Epidermal melanocyte (primary cell): ENCODE data around the gene SERINC5.
"Not testable (repeated sequence)": the region's sequence is repeated elsewhere in the genome, so short reads cannot be mapped to it uniquely, and the experiment has no call there.

ENCODE experiments used
- DNase-seq: peaks from one replicate; pipeline ENCODE4 v3.0.0; 2011; ENCODE audit warnings: low spot score; ENCODE audit not compliant: insufficient read length

The SERINC5 gene

GRCh38 chr5:80227979-80228596 is 27.8 kb downstream of the SERINC5 start:
- no peak for DNase-seq

DNA sequence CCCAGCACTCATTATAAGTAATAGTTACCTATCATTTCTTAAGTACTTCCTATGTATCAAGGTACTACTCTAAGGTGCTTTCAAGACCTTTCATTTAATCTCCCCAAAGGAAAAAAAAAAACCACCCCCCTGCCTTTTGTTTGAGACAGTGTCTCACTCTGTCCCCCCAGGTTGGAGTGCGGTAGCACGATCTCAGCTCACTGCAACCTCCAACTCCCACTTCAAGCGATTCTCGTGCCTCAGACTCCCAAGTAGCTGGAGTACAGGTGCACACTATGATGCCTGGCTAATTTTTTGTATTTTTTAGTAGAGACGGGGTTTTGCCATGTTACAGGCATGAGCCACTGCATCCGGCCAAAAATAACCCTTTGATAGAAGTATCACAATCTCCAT is 29.9 kb downstream of the SERINC5 start:
- DNase-seq: no peak

DNA sequence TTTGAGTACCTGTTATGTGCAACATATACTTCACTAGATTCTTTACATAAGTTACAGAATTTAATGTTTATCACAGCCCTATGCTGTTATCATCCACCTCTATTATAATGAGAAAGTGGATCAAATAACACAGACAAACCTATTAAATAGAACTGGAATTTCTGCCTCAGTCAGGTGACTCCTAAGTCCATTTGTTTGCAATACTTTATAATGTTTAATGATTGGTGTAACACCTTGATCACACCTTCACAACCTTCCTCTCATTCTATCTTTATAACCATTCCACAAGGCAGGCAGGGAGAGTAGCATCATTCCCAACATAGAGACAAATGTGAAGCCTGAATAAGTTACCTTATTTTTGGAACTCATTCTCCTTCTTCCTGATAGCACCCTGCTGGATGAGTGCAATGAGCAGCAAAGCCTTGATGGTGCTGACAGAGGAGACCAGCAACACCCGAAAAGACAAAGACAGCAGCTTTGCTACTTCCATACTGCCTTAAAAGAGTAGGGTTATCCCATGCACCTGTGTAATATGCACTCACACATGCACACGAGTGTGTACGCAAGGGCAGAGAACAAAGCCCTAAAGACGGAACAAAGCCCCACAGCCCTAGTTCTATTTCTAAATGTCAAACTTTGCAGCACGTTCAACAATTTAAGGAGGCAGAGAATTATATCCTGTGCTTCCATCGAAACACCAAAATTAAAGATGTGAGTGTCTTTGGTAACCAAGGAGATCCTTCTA is 30.5 kb downstream of the SERINC5 start:
- no peak for DNase-seq

DNA sequence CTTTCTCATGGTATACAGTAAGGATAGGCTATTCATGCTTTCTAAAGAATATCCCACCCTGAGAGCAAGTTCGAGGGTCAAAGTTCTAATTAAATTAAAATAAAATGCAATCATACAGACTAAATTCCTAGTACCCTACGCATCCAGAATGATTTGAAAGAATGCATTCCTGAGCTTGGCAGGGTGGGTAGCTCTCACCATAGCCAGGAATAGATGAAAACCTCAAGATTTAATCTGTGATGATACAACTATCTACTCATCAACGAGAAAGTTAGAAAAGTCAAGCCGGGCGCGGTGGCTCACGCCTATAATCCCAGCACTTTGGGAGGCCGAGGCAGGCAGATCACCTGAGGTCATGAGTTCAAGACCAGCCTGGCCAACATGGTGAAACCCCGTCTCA is 32.3 kb downstream of the SERINC5 start:
- DNase-seq: no peak

DNA sequence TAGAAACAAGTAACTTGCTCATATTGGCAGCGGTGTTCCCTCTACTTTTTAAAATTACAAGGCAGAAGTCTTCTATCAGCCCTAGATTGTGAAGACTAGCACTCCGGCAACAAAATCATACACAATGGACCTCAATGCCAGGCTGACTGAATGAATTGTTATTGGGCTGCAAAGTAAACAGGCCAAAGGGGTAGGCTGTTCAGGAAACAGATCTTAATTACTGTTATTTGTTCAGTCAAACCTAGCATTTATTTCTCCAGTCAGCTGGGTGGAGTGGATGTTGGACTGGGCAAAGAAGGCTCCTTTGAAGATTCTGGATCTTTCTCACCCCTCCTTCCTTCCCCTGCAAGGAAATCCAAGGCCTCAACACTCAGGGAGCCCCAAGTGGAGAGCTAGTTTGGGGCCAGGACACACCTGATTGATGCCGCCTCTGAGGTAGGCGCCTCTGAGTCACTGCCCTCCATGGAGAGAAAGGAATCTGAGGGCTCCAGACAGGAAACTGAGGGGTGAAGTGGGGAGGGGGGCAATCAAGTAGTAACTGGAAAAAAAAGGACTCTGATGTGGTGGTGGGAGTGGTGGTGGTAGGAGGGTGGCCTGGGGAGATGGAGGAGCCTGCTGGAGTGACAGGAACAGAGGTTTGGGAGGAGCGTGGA is 35.5 kb downstream of the SERINC5 start:
- DNase-seq: no peak

DNA sequence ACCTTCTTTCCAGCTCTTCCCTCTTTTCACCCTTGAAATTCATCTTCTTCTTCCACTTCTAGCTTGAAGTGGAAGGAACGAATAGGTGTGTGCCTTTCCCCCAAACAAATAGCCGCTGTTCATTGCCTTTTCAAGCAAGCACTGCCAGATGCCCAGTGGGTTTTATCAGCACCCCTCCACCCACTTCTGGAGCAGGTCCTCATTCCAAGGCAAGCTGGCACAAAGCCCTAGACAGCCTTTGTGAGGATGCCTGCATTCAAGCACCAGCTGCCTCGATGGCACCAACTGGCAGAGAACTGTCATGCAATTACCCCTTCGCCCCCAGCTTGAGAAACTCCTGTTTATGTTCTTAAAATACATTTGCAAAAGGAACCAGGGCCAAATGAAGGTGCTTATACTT is 36.5 kb downstream of the SERINC5 start:
- DNase-seq: no peak

DNA sequence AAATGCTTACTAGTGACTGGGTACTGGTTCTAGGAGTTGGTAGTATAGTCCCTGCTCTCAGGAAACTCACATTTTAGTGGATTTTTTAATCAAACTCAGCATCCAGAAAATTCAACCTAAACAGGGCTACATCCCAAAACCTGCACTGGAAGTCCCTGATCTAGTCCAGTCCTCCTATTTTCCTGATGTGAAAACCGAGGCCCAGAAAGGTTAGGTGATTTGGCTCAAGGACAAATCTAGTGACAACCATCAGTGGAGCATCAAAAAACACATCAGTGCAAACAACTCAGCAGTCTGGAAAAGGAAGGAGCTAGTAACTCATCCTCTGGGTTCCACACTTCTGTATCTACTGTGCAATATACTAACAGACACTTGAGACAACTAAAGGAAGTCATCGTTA is 38.2 kb downstream of the SERINC5 start:
- no peak for DNase-seq

DNA sequence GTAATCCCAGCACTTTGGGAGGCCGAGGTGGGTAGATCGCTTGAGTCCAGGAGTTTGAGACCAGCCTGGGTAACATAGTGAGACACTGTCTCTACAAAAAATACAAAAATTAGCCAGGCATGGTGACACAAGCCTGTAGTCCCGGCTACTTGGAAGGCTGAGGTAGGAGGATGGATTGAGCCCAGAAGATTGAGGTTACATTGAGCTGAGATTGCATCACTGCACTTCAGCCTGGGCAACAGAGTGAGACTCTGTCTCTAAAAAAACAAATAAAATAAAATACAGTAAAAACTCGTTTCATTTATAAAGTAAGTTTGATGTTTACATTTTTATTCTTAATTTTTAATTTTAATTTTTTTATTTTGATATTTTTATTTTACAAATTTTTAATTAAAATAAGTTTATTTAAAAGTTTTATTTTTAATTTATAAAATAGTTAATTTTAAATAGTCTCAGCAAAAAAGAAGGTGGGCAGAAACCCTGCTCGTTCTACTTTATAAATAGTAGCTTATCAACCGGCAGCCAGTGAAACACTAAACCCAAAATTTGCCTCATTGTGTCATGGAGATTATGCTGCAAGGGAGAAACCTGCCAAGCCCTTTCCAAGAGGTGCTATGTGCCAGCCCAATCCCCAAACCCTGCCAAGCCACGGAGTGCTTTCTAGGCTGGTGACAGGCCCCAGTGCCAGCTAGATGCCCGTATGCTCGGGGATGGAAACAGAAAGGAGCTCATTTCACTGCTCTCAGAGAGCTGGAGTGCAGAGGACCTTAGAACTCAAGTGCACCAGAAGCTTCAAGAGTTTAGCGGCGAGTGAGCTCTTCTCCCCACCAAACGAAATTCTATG is 38.9 kb downstream of the SERINC5 start:
- no peak for DNase-seq

DNA sequence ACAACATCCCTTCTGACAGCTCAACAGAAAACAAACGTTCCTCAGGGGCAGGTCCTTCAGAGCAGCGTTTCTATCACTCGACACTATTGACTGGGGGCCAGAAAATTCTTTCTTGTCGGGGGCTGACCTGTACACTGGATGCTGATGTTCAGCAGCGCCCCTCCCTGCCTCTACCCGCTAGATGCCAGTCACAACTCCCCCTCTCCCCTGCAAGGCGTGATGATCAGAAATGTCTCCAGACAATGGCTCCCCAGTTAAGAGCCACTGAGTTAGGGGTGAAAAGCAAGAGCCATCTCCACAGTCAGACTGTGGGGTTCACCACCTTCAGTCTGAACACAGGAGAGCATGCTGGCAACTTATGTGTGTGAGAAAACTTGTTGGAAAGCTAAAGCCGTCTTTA is 39.8 kb downstream of the SERINC5 start:
- no peak for DNase-seq

DNA sequence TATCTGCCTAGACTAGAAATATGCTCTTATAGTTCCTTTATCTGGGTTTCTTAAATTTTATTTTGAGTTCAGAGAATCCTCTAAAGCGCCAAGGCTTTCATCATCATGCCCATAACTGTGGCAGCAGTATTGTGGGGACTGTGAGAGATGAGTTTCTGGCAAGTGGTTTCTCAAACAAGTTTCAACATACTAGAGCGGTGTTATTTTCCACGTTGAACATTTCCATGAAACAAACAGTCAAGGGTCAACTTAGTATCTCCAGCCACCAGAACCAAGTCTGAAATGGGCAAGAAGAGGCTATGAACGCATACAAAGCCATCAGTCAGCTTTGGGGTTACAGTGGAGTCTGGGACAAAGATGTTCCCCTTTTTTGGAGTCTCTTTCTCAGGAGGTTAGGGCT is 40.3 kb downstream of the SERINC5 start:
- DNase-seq: no peak

- no peak for DNase-seq
Measured at GRCh38 chr5:80213466-80213865, 42.4 kb downstream of the SERINC5 start.

DNA sequence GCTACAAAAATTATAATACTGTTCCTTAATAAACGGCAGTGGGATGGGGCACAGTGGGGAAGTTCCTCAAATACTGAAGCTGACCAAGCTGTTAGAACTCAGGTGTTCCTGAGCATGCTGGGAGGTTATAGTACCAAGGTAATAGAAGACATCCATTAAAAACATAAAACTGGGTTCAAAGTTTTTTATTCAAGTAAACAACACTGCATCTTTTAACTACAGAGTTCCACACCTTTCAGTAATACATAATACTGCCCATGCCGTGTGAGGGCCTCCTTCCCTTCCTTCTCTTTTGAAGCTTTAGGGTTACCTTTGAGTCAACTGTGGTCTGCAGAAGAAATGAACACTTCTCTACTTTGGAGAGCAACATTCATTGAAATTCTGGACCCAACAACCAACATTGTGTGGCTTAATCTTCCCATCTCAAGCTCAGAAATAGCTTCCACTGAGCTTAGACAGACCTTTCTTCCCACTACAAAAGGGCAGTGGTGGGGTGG is 43.6 kb downstream of the SERINC5 start:
- no peak for DNase-seq

DNA sequence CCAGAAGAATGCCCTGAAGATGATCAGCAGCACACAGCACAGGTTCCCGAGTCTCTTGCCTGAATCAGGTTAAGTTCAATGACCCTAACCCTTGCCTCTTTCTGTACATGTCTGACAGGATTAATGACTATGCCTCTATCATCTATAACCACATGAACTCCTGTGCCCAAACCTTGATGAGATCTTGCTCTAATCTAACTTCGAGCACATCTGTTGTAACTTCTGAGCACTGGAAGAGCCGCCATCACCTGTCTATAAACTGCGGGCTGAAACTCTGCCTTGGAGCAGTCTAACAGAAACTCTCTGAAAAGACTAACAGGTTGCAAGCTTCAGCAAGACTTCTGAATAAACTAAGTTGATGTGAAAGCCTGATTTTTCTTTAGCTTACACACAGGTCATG is 44.5 kb downstream of the SERINC5 start:
- no peak for DNase-seq

DNA sequence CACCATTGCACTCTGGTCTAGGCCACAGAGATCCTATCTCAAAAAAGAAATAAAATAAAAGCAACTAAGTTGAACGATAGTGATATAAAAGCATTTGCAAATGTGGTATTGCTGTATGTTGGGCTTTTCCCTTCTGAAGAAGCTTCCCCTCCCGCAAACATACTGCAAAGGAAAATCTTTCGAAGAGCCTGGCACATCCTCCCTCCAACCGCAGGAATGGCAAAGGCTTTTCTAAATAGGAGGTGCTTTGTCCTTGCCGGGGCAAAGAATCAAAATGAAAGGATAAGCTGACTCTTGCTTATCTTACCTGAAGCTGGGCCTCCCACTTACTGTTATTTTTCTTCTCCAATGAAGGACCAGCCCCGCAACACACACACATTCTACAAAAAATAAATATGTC is 45.8 kb downstream of the SERINC5 start:
- DNase-seq: no peak

GRCh38 chr5:80208381-80208780 is 47.5 kb downstream of the SERINC5 start:
- DNase-seq: no peak

DNA sequence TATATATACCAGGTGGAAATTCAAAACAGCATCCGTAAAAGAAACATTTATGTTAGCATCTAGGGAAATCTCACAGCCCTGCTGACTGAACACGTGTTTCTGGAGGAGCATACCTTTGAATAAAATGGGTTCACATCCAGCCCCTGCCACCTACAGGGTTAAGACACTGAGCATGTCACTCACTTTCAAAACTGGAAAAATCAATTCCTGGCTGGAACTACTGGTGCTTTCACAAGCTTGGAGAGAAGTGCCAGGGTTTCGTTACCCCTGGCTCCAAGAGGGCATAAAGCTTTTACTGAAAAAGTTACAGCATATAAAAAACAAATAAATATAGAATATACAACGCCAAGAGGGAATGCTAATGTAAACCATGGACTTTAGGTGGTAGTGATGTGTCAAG is 48.0 kb downstream of the SERINC5 start:
- no peak for DNase-seq

GRCh38 chr5:80206282-80206681 is 49.6 kb downstream of the SERINC5 start:
- no peak for DNase-seq

GRCh38 chr5:80205846-80206245 is 50.0 kb downstream of the SERINC5 start:
- DNase-seq: no peak

- no peak for DNase-seq
Measured at GRCh38 chr5:80204808-80205614, 50.8 kb downstream of the SERINC5 start.

GRCh38 chr5:80201763-80202162 is 54.1 kb downstream of the SERINC5 start:
- DNase-seq: not testable (repeated sequence)

DNA sequence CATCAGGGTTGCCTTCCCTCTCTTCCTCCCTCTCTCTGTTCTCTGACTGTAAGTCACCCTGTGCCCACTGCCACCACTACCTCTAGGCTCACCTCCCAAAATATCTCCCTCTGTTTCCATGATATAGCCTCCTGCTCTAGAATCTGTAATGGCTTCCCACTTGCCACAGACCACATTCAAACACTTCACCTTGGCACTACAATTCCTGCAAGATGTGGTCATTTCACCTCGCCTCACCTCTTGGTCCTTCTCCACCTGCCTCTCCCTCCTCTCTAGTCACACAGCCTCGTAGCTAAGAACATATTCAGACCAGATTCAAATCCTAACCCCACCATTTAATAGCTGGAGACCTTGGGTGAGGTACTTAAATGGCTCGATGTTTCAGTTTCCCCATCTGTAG is 56.9 kb downstream of the SERINC5 start:
- no peak for DNase-seq
